Neural cell (in vitro differentiated cells): ENCODE data around the gene DYNC2H1. TPM values are rescaled to one million over a fixed set of nuclear protein-coding genes. Genes with fewer than 3 reads are reported as not detected.
"Not testable (repeated sequence)": the region's sequence is repeated elsewhere in the genome, so short reads cannot be mapped to it uniquely, and the experiment has no call there.

Source experiments
- H2AFZ ChIP-seq: fragments of 200-600, 300-800 bp; sonication (generic), shearing (Covaris generic); 2 replicates; pipeline ENCODE4 v1.6.0; 2014; ENCODE audit warnings: low read depth, mild to moderate bottlenecking, antibody characterized with exemption, low read length, moderate library complexity
- H3F3A ChIP-seq: fragments of 200-600 bp; shearing (Covaris generic); 2 replicates; pipeline ENCODE4 v1.6.1; 2016; ENCODE audit warnings: mild to moderate bottlenecking, moderate library complexity, mixed read lengths, antibody characterized with exemption, low read length; ENCODE audit not compliant: insufficient read depth, poor library complexity, severe bottlenecking
- H3K27ac ChIP-seq: fragments of 200-600, 300-800 bp; sonication (generic), shearing (Covaris generic); 2 replicates; pipeline ENCODE4 v1.5.1; 2014; ENCODE audit warnings: mild to moderate bottlenecking, low read length, moderate library complexity
- H3K27me3 ChIP-seq: fragments of 300-800, 200-600 bp; sonication (generic), shearing (Covaris generic); 2 replicates; pipeline ENCODE4 v1.6.0; 2014; ENCODE audit warnings: mild to moderate bottlenecking, low read depth, low read length, moderate library complexity; ENCODE audit not compliant: insufficient read depth
- H3K36me3 ChIP-seq: fragments of 300-800, 200-600 bp; sonication (generic), shearing (Covaris generic); 2 replicates; pipeline ENCODE4 v1.5.1; 2014; ENCODE audit warnings: mild to moderate bottlenecking, antibody characterized with exemption, low read length, moderate library complexity; ENCODE audit not compliant: insufficient read depth
- H3K4me2 ChIP-seq: fragments of 300-800, 200-600 bp; sonication (generic), shearing (Covaris generic); 2 replicates; pipeline ENCODE4 v1.6.0; 2014; ENCODE audit warnings: mild to moderate bottlenecking, low read length
- H3K4me3 ChIP-seq: fragments of 300-800, 200-600 bp; sonication (generic), shearing (Covaris generic); 2 replicates; pipeline ENCODE4 v1.5.1; 2014; ENCODE audit warnings: mild to moderate bottlenecking, low read length, moderate library complexity
- H3K79me2 ChIP-seq: fragments of 200-600 bp; shearing (Covaris generic); replicated peaks from 2 replicates; pipeline ENCODE4 v1.6.0; 2014; ENCODE audit warnings: mild to moderate bottlenecking, low read length, moderate library complexity; ENCODE audit not compliant: insufficient read depth
- H3K9ac ChIP-seq: fragments of 300-800, 200-600 bp; sonication (generic), shearing (Covaris generic); 2 replicates; pipeline ENCODE4 v1.6.1; 2016; ENCODE audit warnings: mild to moderate bottlenecking, low read length, mixed read lengths
- H3K9me2 ChIP-seq: fragments of 200-600 bp; shearing (Covaris generic); 2 replicates; pipeline ENCODE4 v1.6.1; 2016; ENCODE audit warnings: mild to moderate bottlenecking, low read length, mixed read lengths; ENCODE audit not compliant: insufficient read depth
- H3K9me3 ChIP-seq: fragments of 200-600, 300-800 bp; sonication (generic), shearing (Covaris generic); 2 replicates; pipeline ENCODE4 v1.6.1; 2016; ENCODE audit warnings: mild to moderate bottlenecking, mixed run types, low read length, moderate library complexity, mixed read lengths
- H4K20me1 ChIP-seq: fragments of 200-600 bp; shearing (Covaris generic); 2 replicates; pipeline ENCODE4 v1.6.1; 2016; ENCODE audit warnings: mild to moderate bottlenecking, mixed run types; ENCODE audit not compliant: insufficient read depth
- EP300 ChIP-seq: fragments of 450-650 bp; conservative IDR thresholded peaks from 2 replicates; pipeline ENCODE4 v1.6.1; 2014; ENCODE audit warnings: antibody characterized with exemption, mild to moderate bottlenecking, moderate library complexity; ENCODE audit not compliant: poor library complexity, severe bottlenecking
- MXI1 ChIP-seq: fragments of 450-650 bp; conservative IDR thresholded peaks from 2 replicates; pipeline ENCODE4 v1.6.1; 2014; ENCODE audit warnings: antibody characterized with exemption, mild to moderate bottlenecking; ENCODE audit not compliant: poor library complexity, severe bottlenecking
- POLR2AphosphoS5 ChIP-seq: IDR thresholded peaks from 2 replicates; pipeline ENCODE4 v1.6.1; 2012
- RAD21 ChIP-seq: fragments of 450-650 bp; conservative IDR thresholded peaks from 2 replicates; pipeline ENCODE4 v1.6.1; 2014; ENCODE audit warnings: antibody characterized with exemption, mild to moderate bottlenecking, moderate library complexity
- SMC3 ChIP-seq: fragments of 450-650 bp; conservative IDR thresholded peaks from 2 replicates; pipeline ENCODE4 v1.6.1; 2014; ENCODE audit warnings: antibody characterized with exemption, mild to moderate bottlenecking, moderate library complexity; ENCODE audit not compliant: poor library complexity
- TAF1 ChIP-seq: IDR thresholded peaks from 2 replicates; pipeline ENCODE4 v1.6.1; 2012; ENCODE audit warnings: low read depth
- polyA plus RNA-seq: library from polyadenylated mRNA; depleted of rRNA; stranded (reverse); fragments of >200 nt; gene quantifications from 2 replicates; pipeline ENCODE4 v1.2.3, GENCODE V29; 2014
- TF ChIP-seq, protein P1 (sequence below): fragments of 450-650 bp; IDR thresholded peaks from 2 replicates; pipeline ENCODE4 v1.5.1; 2014; ENCODE audit warnings: antibody characterized with exemption, mild to moderate bottlenecking, moderate library complexity; ENCODE audit not compliant: poor library complexity, severe bottlenecking

Gene DYNC2H1
- polyA plus RNA-seq, 1 donor from 2014 or later: 14.1 TPM

DNA sequence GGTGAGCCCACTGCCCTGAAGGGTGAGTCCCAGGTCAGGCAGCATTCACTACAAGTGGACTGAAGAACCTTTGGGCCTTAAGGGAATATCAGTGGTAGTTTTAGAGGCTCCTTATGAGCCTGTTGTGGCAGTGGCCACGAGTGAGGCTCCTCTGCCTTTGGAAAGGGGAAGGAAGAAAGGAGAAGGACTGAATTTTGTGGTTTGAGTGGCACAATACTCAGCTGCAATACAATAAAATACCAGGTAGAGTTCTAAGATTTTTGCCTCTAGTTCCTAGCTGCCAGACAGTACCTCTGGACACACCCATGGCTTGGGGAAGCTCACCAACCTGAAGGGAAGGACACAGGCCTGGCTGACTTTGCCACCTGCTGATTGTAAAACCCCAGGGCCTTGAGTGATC, 260.9 kb downstream of the DYNC2H1 start:
- Histone ChIP-seq H3K27ac (no peak overlapping the region), H2AFZ (no peak overlapping the region), H3K4me2 (no peak overlapping the region), H3K4me3 (no peak overlapping the region), H3K9me3 (peaks cover 5% of the 10 kb centered on the region), H3K79me2 (no peaks in the 10 kb centered on the region), H3K36me3 (no peaks in the 10 kb centered on the region), H3F3A (no peaks in the 10 kb centered on the region), H3K9ac (no peak overlapping the region), H3K27me3 (no peaks in the 10 kb centered on the region), H4K20me1 (no peaks in the 10 kb centered on the region), H3K9me2 (no peaks in the 10 kb centered on the region)
- TF ChIP-seq TAF1 (no peak), EP300 (no peak), SMC3 (no peak), MXI1 (no peak)

DNA sequence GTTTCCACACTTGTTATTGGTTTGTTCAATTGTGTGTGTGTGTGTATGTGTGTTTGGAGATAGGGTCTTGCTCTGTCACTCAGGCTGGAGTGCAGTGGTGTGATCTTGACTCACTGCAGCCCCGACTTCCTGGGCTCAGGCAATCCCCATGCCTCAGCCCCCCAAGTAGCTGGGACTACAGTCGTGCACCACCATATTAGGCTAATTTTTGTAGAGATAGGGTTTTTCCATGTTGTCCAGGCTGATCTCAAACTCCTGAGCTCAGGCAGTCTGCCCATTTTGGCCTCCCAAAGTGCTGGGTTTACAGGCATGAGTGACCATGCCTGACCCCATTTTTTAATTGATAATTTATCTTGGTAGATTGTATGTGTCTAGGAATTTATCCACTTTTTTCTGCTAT, 263.7 kb downstream of the DYNC2H1 start:
- H3K4me3 ChIP-seq: no peak overlapping the region
- H3K9me3 ChIP-seq: peaks cover 5% of the 10 kb centered on the region
- no peak overlapping the region for H2AFZ ChIP-seq
- no peaks in the 10 kb centered on the region for H3K27me3 ChIP-seq
- H3K9ac ChIP-seq: no peak overlapping the region
- no peaks in the 10 kb centered on the region for H3K79me2 ChIP-seq
- no peaks in the 10 kb centered on the region for H3K36me3 ChIP-seq
- H3F3A ChIP-seq: no peaks in the 10 kb centered on the region
- H3K9me2 ChIP-seq: no peaks in the 10 kb centered on the region
- no peak overlapping the region for H3K4me2 ChIP-seq
- no peak overlapping the region for H3K27ac ChIP-seq
- TF ChIP-seq POLR2AphosphoS5 (no peak), SMC3 (no peak), TAF1 (no peak), RAD21 (no peak), MXI1 (no peak)
- TF ChIP-seq, protein P1, sequence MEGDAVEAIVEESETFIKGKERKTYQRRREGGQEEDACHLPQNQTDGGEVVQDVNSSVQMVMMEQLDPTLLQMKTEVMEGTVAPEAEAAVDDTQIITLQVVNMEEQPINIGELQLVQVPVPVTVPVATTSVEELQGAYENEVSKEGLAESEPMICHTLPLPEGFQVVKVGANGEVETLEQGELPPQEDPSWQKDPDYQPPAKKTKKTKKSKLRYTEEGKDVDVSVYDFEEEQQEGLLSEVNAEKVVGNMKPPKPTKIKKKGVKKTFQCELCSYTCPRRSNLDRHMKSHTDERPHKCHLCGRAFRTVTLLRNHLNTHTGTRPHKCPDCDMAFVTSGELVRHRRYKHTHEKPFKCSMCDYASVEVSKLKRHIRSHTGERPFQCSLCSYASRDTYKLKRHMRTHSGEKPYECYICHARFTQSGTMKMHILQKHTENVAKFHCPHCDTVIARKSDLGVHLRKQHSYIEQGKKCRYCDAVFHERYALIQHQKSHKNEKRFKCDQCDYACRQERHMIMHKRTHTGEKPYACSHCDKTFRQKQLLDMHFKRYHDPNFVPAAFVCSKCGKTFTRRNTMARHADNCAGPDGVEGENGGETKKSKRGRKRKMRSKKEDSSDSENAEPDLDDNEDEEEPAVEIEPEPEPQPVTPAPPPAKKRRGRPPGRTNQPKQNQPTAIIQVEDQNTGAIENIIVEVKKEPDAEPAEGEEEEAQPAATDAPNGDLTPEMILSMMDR: no peak
- no peaks in the 10 kb centered on the region for H4K20me1 ChIP-seq

DNA sequence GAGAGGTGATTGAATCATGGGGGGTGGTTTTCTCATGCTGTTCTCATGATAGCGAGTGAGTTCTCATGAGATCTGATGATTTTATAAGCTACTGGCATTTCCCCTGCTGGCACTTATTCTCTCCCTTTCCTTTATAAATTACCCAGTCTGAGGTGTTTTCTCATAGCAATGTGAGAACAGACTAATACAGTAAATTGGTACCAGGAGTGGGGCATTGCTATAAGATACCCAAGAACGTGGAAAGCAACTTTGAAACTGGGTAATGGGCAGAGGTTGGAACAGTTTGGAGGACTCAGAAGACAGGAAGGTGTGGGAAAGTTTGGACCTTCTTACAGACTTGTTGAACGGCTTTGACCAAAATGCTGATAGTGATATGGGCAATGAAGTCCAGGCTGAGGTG, 265.0 kb downstream of the DYNC2H1 start:
- not testable (repeated sequence) for H3K9me3 ChIP-seq, H3K79me2 ChIP-seq, H3K4me3 ChIP-seq, H3K4me2 ChIP-seq, H3K27me3 ChIP-seq, H3K36me3 ChIP-seq, H3K9me2 ChIP-seq, H3F3A ChIP-seq, H3K9ac ChIP-seq, H4K20me1 ChIP-seq, H2AFZ ChIP-seq, H3K27ac ChIP-seq

DNA sequence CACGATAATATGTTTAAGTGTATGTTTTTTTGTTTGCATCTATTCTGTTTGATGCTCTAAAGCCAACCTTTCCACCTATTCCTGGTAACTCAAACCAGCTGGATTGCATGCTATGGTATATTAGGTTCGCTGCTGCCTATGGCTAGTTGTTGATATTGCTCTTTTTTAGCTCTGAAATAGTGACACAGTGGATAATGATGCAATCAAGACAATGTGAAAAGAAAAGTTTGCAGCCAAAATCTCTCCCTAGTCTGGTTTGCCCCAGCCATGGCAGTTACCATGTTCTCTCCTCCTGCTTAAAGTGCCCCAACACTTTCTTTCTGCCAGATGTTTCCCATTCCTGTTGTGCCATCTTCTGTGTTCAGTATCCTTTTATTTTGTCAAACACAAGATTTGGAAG, 269.7 kb downstream of the DYNC2H1 start:
- no peak overlapping the region for H3K4me2 ChIP-seq
- H3F3A ChIP-seq: no peaks in the 10 kb centered on the region
- H2AFZ ChIP-seq: no peak overlapping the region
- H3K4me3 ChIP-seq: no peak overlapping the region
- no peak overlapping the region for H3K9ac ChIP-seq
- no peak for TF ChIP-seq RAD21
- no peak for TF ChIP-seq EP300
- TF ChIP-seq SMC3: no peak
- TF ChIP-seq MXI1: no peak
- TF ChIP-seq POLR2AphosphoS5: no peak
- H3K9me2 ChIP-seq: no peaks in the 10 kb centered on the region
- no peak overlapping the region for H3K27ac ChIP-seq
- no peaks in the 10 kb centered on the region for H4K20me1 ChIP-seq
- H3K36me3 ChIP-seq: no peaks in the 10 kb centered on the region
- no peaks in the 10 kb centered on the region for H3K79me2 ChIP-seq
- H3K27me3 ChIP-seq: no peaks in the 10 kb centered on the region
- peaks cover 5% of the 10 kb centered on the region for H3K9me3 ChIP-seq
